HG03565 (cell line): ENCODE results near the gene CYS1.
A peak's percentile ranks its signal among the peaks of the same experiment; 100 is the strongest.
"Not testable (repeated sequence)": the region's sequence is repeated elsewhere in the genome, so short reads cannot be mapped to it uniquely, and the experiment has no call there.

Experiments used
- ATAC-seq: cut with Tn5 transposase; IDR thresholded peaks from one replicate; pipeline ENCODE4 v1.9.1; 2021; ENCODE audit warnings: mild to moderate bottlenecking, moderate library complexity; ENCODE audit not compliant: unreplicated experiment

CYS1 gene

GRCh38 chr2:10079870-10080535 is at the start of gene CYS1:
Gene CYS1, minus strand, starts transcription at chr2:10080411. Its CDS starts 188 bp downstream, at chr2:10080223.
- peak; percentile 32 for ATAC-seq

GRCh38 chr2:10129490-10129889 is 49.3 kb upstream of the CYS1 start:
- no peak for ATAC-seq

- no peak for ATAC-seq
Measured at GRCh38 chr2:10128420-10128819, 48.2 kb upstream of the CYS1 start.

- no peak for ATAC-seq
Measured at GRCh38 chr2:10126632-10127026, 46.4 kb upstream of the CYS1 start.

- no peak for ATAC-seq
Measured at GRCh38 chr2:10125842-10126631, 45.8 kb upstream of the CYS1 start.

GRCh38 chr2:10124538-10125045 is 44.4 kb upstream of the CYS1 start:
- ATAC-seq = no peak

GRCh38 chr2:10123281-10123680 is 43.1 kb upstream of the CYS1 start:
- no peak for ATAC-seq

GRCh38 chr2:10122500-10123280 is 42.5 kb upstream of the CYS1 start, which contains the start of gene RRM2:
Gene RRM2, plus strand, starts transcription at chr2:10122739. Its CDS starts 60 bp downstream, at chr2:10122799.
- peak; percentile 48 for ATAC-seq

GRCh38 chr2:10120877-10121574 is 40.8 kb upstream of the CYS1 start:
- no peak for ATAC-seq

- peak; percentile 31 for ATAC-seq
Measured at GRCh38 chr2:10120158-10120876, 40.1 kb upstream of the CYS1 start.

GRCh38 chr2:10119601-10120157 is 39.5 kb upstream of the CYS1 start:
- ATAC-seq = no peak

GRCh38 chr2:10119027-10119325 is 38.8 kb upstream of the CYS1 start:
- ATAC-seq = no peak

- ATAC-seq = no peak
Measured at GRCh38 chr2:10109311-10109710, 29.1 kb upstream of the CYS1 start.

GRCh38 chr2:10104906-10105305 is 24.7 kb upstream of the CYS1 start:
- not testable (repeated sequence) for ATAC-seq

GRCh38 chr2:10103179-10103578 is 23.0 kb upstream of the CYS1 start:
- ATAC-seq = no peak

- no peak for ATAC-seq
Measured at GRCh38 chr2:10101491-10101890, 21.3 kb upstream of the CYS1 start.

GRCh38 chr2:10097352-10098148 is 17.3 kb upstream of the CYS1 start:
- ATAC-seq = no peak

GRCh38 chr2:10096641-10097040 is 16.4 kb upstream of the CYS1 start:
- ATAC-seq = no peak

- no peak for ATAC-seq
Measured at GRCh38 chr2:10095175-10095574, 15.0 kb upstream of the CYS1 start.
